ENCODE measurements around the gene SLC25A4. TPM values are rescaled to one million over a fixed set of nuclear protein-coding genes. Genes with fewer than 3 reads are reported as not detected.
"Not testable (repeated sequence)": the region's sequence is repeated elsewhere in the genome, so short reads cannot be mapped to it uniquely, and the experiment has no call there.

Gene SLC25A4
- total RNA-seq = 10 to 100 TPM; 11.7 to 13.2 TPM
- 10 to 100 TPM; 11.8 to 15.8 (median 13.7) TPM for polyA plus RNA-seq
- 9.0 to 19.5 (median 12.5) reads per million in 6 experiments for total RNA-seq

DNA sequence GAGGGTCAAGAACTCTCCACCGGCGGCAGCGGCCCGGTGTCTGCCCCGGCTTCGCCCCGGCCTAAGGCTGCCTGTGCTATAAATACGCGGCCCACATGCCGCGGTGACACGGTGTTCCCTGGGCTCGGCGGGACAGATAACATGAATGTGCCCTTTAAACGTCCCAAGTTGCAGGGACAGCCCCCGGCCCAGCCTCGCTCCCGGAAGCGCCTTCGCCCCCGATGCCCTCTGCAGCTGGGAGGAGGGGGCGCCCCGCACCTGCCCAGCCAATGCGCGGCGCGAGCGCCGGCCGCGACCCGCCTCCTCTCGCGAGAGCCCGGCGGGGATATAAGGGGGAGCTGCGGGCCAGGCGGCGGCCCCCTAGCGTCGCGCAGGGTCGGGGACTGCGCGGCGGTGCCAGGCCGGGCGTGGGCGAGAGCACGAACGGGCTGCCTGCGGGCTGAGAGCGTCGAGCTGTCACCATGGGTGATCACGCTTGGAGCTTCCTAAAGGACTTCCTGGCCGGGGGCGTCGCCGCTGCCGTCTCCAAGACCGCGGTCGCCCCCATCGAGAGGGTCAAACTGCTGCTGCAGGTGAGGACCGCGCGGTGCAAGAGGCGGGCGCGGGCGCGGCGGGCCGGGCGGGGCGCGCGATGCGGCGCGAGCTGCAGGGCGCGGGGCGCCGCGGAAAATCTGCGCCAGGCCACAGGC lies at the start of gene SLC25A4:
SLC25A4 (plus strand) TSS at position 355 of the 689 bp plus-strand sequence; CDS start at position 462, 107 bp downstream.
- H3K27me3 Mint-ChIP-seq = peaks cover 1 to 20% (median 6%) of the 10 kb centered on the region in 5 donors
- H3K27ac Mint-ChIP-seq = peak within 1 kb of the TSS; percentile 65 to 94 (median 90)

DNA sequence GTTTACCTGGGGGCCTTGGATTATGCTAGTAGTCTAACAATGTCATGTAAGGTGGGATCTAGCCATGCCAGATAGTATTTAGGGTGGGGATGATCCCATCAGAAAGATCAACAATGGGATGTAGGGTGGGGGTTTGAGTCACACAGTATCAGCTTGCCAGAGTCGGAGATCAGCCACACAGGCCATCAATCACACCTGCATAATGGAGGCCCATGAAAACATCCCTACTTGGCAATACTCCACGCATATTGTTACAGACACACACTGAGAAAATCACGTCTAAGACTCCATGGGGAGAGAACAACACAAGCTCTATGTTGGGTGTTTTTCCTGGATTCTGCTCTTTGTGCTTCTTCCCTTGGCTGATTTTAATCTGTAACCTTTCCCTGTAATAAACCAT lies 49.5 kb upstream of the SLC25A4 start:
- Mint-ChIP-seq H3K27me3 (peaks cover 9 to 33% (median 24%) of the 10 kb centered on the region in 5 donors), H3K4me1 (no peaks in the 10 kb centered on the region), H3K9me3 (no peaks in the 10 kb centered on the region), H3K4me3 (no peak overlapping the region), H3K36me3 (no peaks in the 10 kb centered on the region), H3K27ac (no peak overlapping the region)
- DNase-seq (no peak), ATAC-seq (no peak)
- POLR2A ChIA-PET = no interaction called here

More for the DNA sequence above, at the start of gene SLC25A4:
- H3K36me3 Mint-ChIP-seq = peaks cover 0 to 7% (median 0%) of the 10 kb centered on the region in 3 donors
- POLR2A ChIA-PET = interaction anchor here (0.5 to 2.6 kb wide), 16 partner anchors 9 to 1451 kb away, joined by 3 to 12 read pairs (median 4); partner anchors contain the start of genes ANKRD37, CENPU, IRF2 and LRP2BP
- peak within 1 kb of the TSS; percentile 83 to 96 (median 92) for H3K4me3 Mint-ChIP-seq
- H3K9me3 Mint-ChIP-seq = no peaks in the 10 kb centered on the region
- DNase-seq (peak; percentile 84 to 94 (median 90)), ATAC-seq (peak; percentile 92 to 93)
- peaks cover 14 to 22% (median 16%) of the 10 kb centered on the region in 4 donors for H3K4me1 Mint-ChIP-seq

DNA sequence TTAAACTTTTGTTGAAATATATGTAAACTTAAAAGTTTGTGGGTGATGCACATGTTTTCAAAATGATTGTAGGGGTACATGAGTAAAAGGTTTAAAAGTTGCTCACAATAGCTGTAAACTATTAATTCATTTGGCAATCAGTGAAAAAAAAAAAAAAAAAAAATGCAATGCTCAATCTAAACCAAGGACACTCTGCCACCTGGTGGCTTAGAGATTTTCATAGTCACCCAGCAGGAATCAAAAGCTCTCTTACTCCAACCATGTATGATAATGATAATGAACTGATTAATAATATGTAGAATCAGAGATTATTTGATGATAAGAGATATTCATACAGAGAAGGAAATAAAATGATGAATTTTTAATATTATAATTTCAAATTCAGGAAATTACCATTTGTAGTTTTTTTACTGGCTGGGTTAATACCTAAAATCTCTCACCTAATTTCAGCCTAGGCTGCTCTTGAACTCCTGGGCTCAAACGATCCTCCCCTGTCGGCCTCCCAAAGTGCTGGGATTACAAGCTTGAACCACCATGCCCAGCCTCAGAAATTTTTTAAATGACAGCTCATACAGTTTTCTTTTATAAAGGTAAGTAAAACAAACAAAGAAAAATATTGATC lies 46.9 kb upstream of the SLC25A4 start:
- Mint-ChIP-seq H3K27me3 (peaks cover 8 to 22% (median 13%) of the 10 kb centered on the region in 5 donors), H3K36me3 (no peaks in the 10 kb centered on the region), H3K4me3 (no peak overlapping the region), H3K27ac (no peak overlapping the region), H3K4me1 (no peaks in the 10 kb centered on the region), H3K9me3 (no peaks in the 10 kb centered on the region)
- DNase-seq (peak in 4 of 10 donors; percentile 23 to 30 (median 28)), ATAC-seq (no peak)
- POLR2A ChIA-PET = no interaction called here

DNA sequence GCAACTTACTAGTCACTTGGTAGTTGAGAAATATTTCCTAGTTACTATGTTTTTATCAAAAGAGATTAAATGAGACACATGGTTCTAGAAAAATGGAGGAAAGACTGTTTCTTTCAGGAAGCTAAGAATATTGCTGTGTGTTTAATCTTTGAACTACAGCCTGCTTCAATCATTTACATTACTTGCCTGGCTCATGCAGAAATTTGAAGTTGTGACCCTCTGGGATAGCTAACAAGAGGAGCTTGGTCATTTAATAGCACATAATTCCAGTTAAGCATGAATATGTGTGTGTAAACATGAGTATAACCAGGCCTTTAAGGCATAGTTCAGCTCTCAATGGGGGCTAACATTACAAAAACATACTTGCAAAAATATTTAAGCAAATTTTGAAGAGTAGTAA lies 44.6 kb upstream of the SLC25A4 start:
- H3K27ac Mint-ChIP-seq = no peak overlapping the region
- DNase-seq = no peak
- no peak for ATAC-seq
- H3K9me3 Mint-ChIP-seq = no peaks in the 10 kb centered on the region
- peaks cover 8 to 30% (median 16%) of the 10 kb centered on the region in 5 donors for H3K27me3 Mint-ChIP-seq
- POLR2A ChIA-PET = no interaction called here
- H3K36me3 Mint-ChIP-seq = no peaks in the 10 kb centered on the region
- H3K4me3 Mint-ChIP-seq = no peak overlapping the region
- H3K4me1 Mint-ChIP-seq = no peaks in the 10 kb centered on the region

DNA sequence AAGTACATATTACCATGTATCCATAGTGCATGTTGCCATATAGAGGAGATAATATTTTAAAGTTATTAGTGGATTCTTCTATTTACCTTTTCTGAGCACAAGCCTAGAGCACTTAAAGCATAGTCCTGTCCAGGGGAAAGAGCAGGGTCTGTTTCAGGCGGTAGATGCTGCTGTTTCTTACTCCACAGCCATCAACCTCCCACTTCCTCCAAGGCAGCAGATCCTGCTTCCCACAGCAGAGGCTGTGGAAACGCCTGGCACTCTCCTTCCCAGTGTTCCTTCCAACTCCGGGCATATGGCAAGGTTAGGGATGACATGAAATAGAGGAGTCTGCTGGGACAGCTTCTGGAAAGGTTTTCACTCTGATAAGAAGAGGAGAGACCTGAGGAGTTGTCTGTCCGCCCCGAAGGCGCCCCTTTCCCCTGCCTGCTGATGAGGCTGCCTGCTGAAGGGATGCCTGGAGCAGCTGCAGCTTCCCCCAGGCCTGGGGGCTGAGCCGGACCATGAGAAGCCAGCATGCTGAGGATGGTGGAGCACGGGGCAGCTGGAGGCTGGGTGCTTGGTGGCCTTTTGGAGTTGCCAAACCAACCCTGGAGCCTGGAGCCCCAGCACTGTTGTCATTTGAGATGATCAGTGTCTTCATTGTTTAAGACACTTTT lies 43.9 kb upstream of the SLC25A4 start:
- Mint-ChIP-seq H3K27ac (no peak overlapping the region), H3K4me1 (no peaks in the 10 kb centered on the region), H3K4me3 (no peak overlapping the region), H3K9me3 (no peaks in the 10 kb centered on the region), H3K27me3 (peaks cover 10 to 33% (median 19%) of the 10 kb centered on the region in 5 donors), H3K36me3 (no peaks in the 10 kb centered on the region)
- ATAC-seq = no peak
- DNase-seq = no peak
- POLR2A ChIA-PET = no interaction called here

DNA sequence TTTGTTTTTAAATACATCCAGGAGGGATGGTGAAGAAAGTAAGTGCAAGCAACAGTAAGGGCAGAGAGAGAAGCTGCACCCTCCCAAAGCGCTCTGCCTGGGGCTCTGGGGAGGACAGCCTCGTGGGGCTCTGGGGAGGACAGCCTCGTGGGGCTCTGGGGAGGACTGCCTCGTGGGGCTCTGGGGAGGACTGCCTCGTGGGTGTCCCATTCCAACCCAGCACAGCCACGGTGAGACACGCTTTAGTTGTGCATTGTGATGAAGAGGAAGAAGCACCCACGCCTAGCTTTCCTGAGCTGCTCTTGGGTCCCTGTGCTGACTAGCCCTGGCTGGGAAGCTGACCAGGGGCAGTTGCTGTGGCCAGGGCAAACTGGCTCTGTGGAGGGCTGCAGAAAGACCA lies 43.1 kb upstream of the SLC25A4 start:
- POLR2A ChIA-PET = no interaction called here

DNA sequence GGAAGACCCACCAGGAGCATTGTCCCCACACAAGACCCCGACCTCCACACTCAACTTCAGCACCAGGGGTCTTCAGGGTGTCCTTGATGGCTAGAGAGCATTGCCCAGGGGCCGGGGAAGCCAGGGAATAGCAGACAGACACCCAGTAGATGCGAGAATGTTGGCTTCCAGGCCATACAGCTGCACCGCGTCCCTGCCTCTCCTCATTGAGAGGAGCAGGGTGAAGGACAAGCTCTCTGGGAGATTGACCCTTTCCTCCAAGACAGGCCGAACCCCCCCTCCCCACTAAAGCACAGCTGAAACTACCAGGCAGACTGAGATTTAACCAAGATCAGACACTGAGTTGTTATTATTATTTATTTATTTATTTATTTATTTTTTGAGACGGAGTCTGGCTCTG lies 42.6 kb upstream of the SLC25A4 start:
- no peaks in the 10 kb centered on the region for H3K36me3 Mint-ChIP-seq
- no peak for DNase-seq
- peaks cover 10 to 32% (median 20%) of the 10 kb centered on the region in 5 donors for H3K27me3 Mint-ChIP-seq
- no peak overlapping the region for H3K27ac Mint-ChIP-seq
- H3K9me3 Mint-ChIP-seq = no peaks in the 10 kb centered on the region
- ATAC-seq = no peak
- no peak overlapping the region for H3K4me3 Mint-ChIP-seq
- no peaks in the 10 kb centered on the region for H3K4me1 Mint-ChIP-seq
- POLR2A ChIA-PET = no interaction called here

More for the DNA sequence above, 43.1 kb upstream of the SLC25A4 start:
- Mint-ChIP-seq H3K4me3 (no peak overlapping the region), H3K27me3 (peaks cover 10 to 32% (median 20%) of the 10 kb centered on the region in 5 donors), H3K9me3 (no peaks in the 10 kb centered on the region), H3K27ac (no peak overlapping the region), H3K4me1 (no peaks in the 10 kb centered on the region), H3K36me3 (no peaks in the 10 kb centered on the region)
- ATAC-seq = no peak
- no peak for DNase-seq

DNA sequence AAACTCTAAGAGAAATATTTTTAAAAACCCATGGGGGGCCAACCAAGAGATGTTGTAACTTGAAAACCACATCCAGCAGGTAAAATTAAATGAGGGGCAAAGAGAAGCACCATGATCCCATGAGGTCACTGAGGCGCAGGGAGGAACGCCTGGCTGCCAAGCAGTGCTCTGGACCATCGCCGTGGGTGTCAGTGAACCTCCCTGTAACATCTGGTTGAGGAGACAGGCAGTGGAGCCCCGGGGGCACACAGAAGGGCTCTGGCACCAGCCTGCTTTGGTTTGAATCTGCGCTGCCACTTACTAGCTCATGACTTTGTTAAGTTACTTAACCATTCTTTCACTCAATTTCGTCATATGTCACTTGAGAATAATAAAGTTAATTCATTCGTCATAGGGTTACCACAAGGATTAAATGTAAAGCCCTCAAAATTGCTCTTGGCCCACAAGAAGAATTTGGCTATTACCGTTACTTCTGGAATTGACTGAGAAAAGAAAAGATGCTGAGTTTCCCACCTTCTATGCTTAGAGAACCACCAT lies 41.6 kb upstream of the SLC25A4 start:
- ATAC-seq = no peak
- Mint-ChIP-seq H3K4me1 (no peaks in the 10 kb centered on the region), H3K9me3 (no peaks in the 10 kb centered on the region), H3K36me3 (no peaks in the 10 kb centered on the region), H3K4me3 (no peak overlapping the region), H3K27ac (no peak overlapping the region), H3K27me3 (peaks cover 10 to 32% (median 20%) of the 10 kb centered on the region in 5 donors)
- DNase-seq = no peak
- POLR2A ChIA-PET = no interaction called here

DNA sequence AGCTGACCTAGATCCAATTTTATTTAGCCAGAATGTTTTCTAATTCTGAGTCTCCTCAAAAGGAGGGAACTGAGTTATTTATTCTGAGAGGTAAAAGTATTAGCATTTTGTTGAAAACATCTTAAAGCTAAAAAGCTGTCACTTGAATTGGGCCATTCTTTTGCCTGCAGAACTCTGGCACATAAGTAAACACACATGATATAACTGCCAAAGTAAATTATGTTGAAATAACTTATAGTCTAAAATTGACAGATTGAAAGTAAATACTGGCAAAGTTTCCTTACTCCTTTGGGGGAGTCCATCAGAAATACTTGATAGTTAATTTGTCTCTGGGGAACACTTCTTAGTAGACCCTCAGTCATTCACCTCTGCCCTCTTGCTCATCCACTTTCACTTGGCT lies 38.3 kb upstream of the SLC25A4 start:
- ATAC-seq (no peak), DNase-seq (no peak)
- Mint-ChIP-seq H3K4me3 (no peak overlapping the region), H3K9me3 (no peaks in the 10 kb centered on the region), H3K4me1 (no peaks in the 10 kb centered on the region), H3K27ac (no peak overlapping the region), H3K27me3 (peaks cover 9 to 35% (median 20%) of the 10 kb centered on the region in 5 donors), H3K36me3 (no peaks in the 10 kb centered on the region)
- POLR2A ChIA-PET = no interaction called here

DNA sequence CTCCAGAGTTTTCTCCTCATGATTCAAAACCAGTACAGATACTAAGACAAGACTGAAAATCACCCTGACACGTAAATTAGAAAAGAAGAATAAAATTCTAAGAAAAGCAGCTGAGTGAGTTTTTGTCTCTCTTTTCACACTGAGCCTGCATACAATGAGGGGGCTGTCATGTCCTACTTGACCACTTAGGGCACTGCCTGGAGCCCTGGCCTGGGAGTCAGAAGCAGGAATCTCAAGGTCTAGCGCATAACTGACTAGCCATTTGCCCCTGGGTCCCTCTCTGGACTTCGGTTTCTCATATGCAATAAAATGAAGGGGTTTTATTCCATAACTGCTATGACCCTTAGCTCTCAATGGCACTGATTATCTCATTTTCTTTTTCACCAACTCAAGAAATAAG lies 36.7 kb upstream of the SLC25A4 start:
- Mint-ChIP-seq H3K36me3 (no peaks in the 10 kb centered on the region), H3K27me3 (peaks cover 11 to 28% (median 25%) of the 10 kb centered on the region in 5 donors), H3K27ac (no peak overlapping the region), H3K4me3 (no peak overlapping the region), H3K4me1 (no peaks in the 10 kb centered on the region), H3K9me3 (no peaks in the 10 kb centered on the region)
- ATAC-seq = no peak
- POLR2A ChIA-PET = no interaction called here
- no peak for DNase-seq

DNA sequence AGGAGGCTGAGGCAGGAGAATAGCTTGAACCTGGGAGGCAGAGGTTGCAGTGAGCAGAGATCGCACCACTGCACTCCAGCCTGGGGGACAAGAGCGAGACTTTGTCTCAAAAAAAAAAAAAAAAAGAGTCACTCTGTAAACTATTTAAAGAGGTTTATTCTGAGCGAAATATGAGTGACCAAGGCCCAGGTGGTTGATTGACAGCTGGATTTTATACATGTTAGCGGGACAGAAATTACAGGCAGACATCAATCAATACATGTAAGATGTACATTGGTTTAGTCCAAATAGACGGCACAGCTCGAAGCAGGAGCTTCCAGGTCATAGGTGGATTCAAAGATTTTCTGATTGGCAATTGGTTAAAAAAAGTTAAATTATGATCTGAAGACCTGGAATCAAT lies 35.5 kb upstream of the SLC25A4 start:
- H3K9me3 Mint-ChIP-seq, H3K4me1 Mint-ChIP-seq, H3K36me3 Mint-ChIP-seq, H3K4me3 Mint-ChIP-seq, DNase-seq, ATAC-seq, H3K27ac Mint-ChIP-seq: not testable (repeated sequence)
- H3K27me3 Mint-ChIP-seq = peaks cover 7 to 20% (median 19%) of the 10 kb centered on the region in 5 donors
- POLR2A ChIA-PET = interaction anchor here (0.6 kb wide), 1 partner anchor 1126 kb away, joined by 3 read pairs; no protein-coding TSS in a partner anchor

DNA sequence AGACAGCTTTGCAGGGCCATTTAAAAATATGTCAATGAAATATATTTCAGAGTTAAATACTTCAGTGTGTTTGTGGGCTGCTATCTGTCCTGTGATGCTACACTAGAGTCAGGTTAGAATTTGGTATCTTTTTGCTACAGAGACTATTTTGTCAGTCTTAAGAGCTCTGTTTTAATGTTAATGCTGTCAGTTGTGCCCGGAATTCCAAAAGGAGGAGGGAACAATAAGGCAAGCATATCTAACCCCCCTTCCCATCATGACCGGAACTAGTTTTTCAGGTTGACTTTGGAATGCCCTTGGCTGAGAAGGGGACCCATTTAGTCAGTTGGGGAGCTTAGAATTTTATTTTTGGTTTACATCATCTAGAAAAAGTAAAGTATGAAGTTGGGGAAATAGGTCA lies 34.9 kb upstream of the SLC25A4 start:
- H3K36me3 Mint-ChIP-seq = no peaks in the 10 kb centered on the region
- no peak for ATAC-seq
- H3K9me3 Mint-ChIP-seq = no peaks in the 10 kb centered on the region
- peaks cover 7 to 17% (median 16%) of the 10 kb centered on the region in 5 donors for H3K27me3 Mint-ChIP-seq
- no peak for DNase-seq
- POLR2A ChIA-PET = no interaction called here
- H3K4me1 Mint-ChIP-seq = no peaks in the 10 kb centered on the region
- no peak overlapping the region for H3K27ac Mint-ChIP-seq
- no peak overlapping the region for H3K4me3 Mint-ChIP-seq

DNA sequence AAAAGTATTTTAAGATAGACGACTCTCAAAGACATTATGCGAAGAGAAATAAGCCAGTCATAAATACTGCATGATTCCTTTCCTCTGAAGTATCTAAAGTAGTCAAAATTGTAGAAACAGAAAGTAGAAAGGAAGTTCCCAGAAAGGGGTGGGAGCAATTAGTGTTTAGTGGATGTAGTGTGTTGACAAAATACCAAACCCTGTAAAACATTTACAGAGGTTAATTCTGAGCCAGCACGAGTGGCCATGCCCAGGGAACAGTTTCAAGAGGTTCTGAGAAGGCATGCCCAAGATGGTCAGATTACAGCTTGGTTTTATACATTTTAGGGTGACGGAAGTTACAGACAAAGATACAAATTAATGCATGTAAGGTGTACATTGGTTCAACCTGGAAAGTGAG lies 34.4 kb upstream of the SLC25A4 start:
- H3K36me3 Mint-ChIP-seq = no peaks in the 10 kb centered on the region
- H3K4me1 Mint-ChIP-seq = no peaks in the 10 kb centered on the region
- no peak for DNase-seq
- H3K4me3 Mint-ChIP-seq = no peak overlapping the region
- POLR2A ChIA-PET = no interaction called here
- ATAC-seq = no peak
- no peaks in the 10 kb centered on the region for H3K9me3 Mint-ChIP-seq
- no peak overlapping the region for H3K27ac Mint-ChIP-seq
- H3K27me3 Mint-ChIP-seq = peaks cover 7 to 15% (median 12%) of the 10 kb centered on the region in 5 donors
